ENCODE data around the gene MARVELD2.

MARVELD2 gene

GRCh38 chr5:69484891-69485290 is 70.0 kb downstream of the MARVELD2 start:
- Histone ChIP-seq H3K4me1 (ENCODE audit: control extremely low read depth in 1 of 4, control insufficient read depth in 4 of 4, insufficient read depth in 4 of 4, low read length in 3 of 4) (peaks cover 0 to 20% (median 7%) of the 10 kb centered on the region in 4 experiments), H3K27me3 (replicated peaks in 2 of 5; ENCODE audit: control insufficient read depth in 4 of 5, insufficient read depth in 5 of 5, low read length in 4 of 5) (peaks cover 0 to 3% (median 0%) of the 10 kb centered on the region in 5 experiments), H3K36me3 (ENCODE audit: control insufficient read depth in 4 of 4, insufficient read depth in 4 of 4, low read length in 3 of 4) (no peaks in the 10 kb centered on the region), H3K9me3 (ENCODE audit: control extremely low read depth in 1 of 5, control insufficient read depth in 4 of 5, insufficient read depth in 2 of 5, low read depth in 1 of 5, low read length in 4 of 5) (no peaks in the 10 kb centered on the region), H3K4me3 (ENCODE audit: control insufficient read depth in 1 of 7, extremely low read depth in 1 of 7, insufficient read depth in 4 of 7, low read depth in 2 of 7, low read length in 6 of 7) (peak overlapping the region in 2 of 7 experiments; percentile 30 to 50), H3K27ac (ENCODE audit: insufficient read depth in 1 of 2, low read depth in 1 of 2, low read length in 2 of 2, poor library complexity in 1 of 2, severe bottlenecking in 2 of 2) (no peak overlapping the region)
- DNase-seq = peak; percentile 13 to 61 (median 48)
- ChIA-PET POLR2A (no interaction called here), CTCF (interaction anchor here (0.7 kb wide), 1 partner anchor 17 kb away, joined by 3 read pairs; no protein-coding TSS in a partner anchor)
- 67% methylated on average over 3 of the region's 7 CpGs for WGBS (ENCODE audit: insufficient coverage)

- CTCF ChIA-PET = interaction anchor here (0.7 kb wide), 1 partner anchor 18 kb away, joined by 3 read pairs; no protein-coding TSS in a partner anchor
- 100% methylated on average over 1 of the region's 1 CpG for WGBS (ENCODE audit: insufficient coverage)
- no peak overlapping the region for H3K27ac ChIP-seq (ENCODE audit: insufficient read depth in 1 of 2, low read depth in 1 of 2, low read length in 2 of 2, poor library complexity in 1 of 2, severe bottlenecking in 2 of 2)
Measured at GRCh38 chr5:69485471-69485870, 70.6 kb downstream of the MARVELD2 start.

GRCh38 chr5:69489246-69489645 is 74.3 kb downstream of the MARVELD2 start:
- DNase-seq = no peak
- CTCF ChIA-PET = no interaction called here
- H3K4me1 ChIP-seq (ENCODE audit: control extremely low read depth in 1 of 4, control insufficient read depth in 4 of 4, insufficient read depth in 4 of 4, low read length in 3 of 4) = peaks cover 0 to 40% (median 27%) of the 10 kb centered on the region in 4 experiments
- no peak overlapping the region for H3K27ac ChIP-seq (ENCODE audit: insufficient read depth in 1 of 2, low read depth in 1 of 2, low read length in 2 of 2, poor library complexity in 1 of 2, severe bottlenecking in 2 of 2)
- no peak overlapping the region for H3K4me3 ChIP-seq (ENCODE audit: control insufficient read depth in 1 of 7, extremely low read depth in 1 of 7, insufficient read depth in 4 of 7, low read depth in 2 of 7, low read length in 6 of 7)
- no peaks in the 10 kb centered on the region for H3K36me3 ChIP-seq (ENCODE audit: control insufficient read depth in 4 of 4, insufficient read depth in 4 of 4, low read length in 3 of 4)
- H3K27me3 ChIP-seq (replicated peaks in 2 of 5; ENCODE audit: control insufficient read depth in 4 of 5, insufficient read depth in 5 of 5, low read length in 4 of 5) = peaks cover 0 to 15% (median 0%) of the 10 kb centered on the region in 5 experiments
- POLR2A ChIA-PET = no interaction called here
- no peaks in the 10 kb centered on the region for H3K9me3 ChIP-seq (ENCODE audit: control extremely low read depth in 1 of 5, control insufficient read depth in 4 of 5, insufficient read depth in 2 of 5, low read depth in 1 of 5, low read length in 4 of 5)
- 100% methylated on average over 3 of the region's 4 CpGs for WGBS (ENCODE audit: insufficient coverage)

More at GRCh38 chr5:69485471-69485870, 70.6 kb downstream of the MARVELD2 start:
- peaks cover 0 to 20% (median 7%) of the 10 kb centered on the region in 4 experiments for H3K4me1 ChIP-seq (ENCODE audit: control extremely low read depth in 1 of 4, control insufficient read depth in 4 of 4, insufficient read depth in 4 of 4, low read length in 3 of 4)
- H3K9me3 ChIP-seq (ENCODE audit: control extremely low read depth in 1 of 5, control insufficient read depth in 4 of 5, insufficient read depth in 2 of 5, low read depth in 1 of 5, low read length in 4 of 5) = no peaks in the 10 kb centered on the region
- H3K4me3 ChIP-seq (ENCODE audit: control insufficient read depth in 1 of 7, extremely low read depth in 1 of 7, insufficient read depth in 4 of 7, low read depth in 2 of 7, low read length in 6 of 7) = peak overlapping the region in 1 of 7 experiments; percentile 7
- no peaks in the 10 kb centered on the region for H3K36me3 ChIP-seq (ENCODE audit: control insufficient read depth in 4 of 4, insufficient read depth in 4 of 4, low read length in 3 of 4)
- H3K27me3 ChIP-seq (replicated peaks in 2 of 5; ENCODE audit: control insufficient read depth in 4 of 5, insufficient read depth in 5 of 5, low read length in 4 of 5) = peaks cover 0 to 3% (median 0%) of the 10 kb centered on the region in 5 experiments
- DNase-seq = no peak
- POLR2A ChIA-PET = no interaction called here

- no peak overlapping the region for H3K4me3 ChIP-seq (ENCODE audit: control insufficient read depth in 1 of 7, extremely low read depth in 1 of 7, insufficient read depth in 4 of 7, low read depth in 2 of 7, low read length in 6 of 7)
- DNase-seq = no peak
- no CpG with 5 or more reads among the region's 2 CpGs for WGBS (ENCODE audit: insufficient coverage)
- H3K4me1 ChIP-seq (ENCODE audit: control extremely low read depth in 1 of 4, control insufficient read depth in 4 of 4, insufficient read depth in 4 of 4, low read length in 3 of 4) = peaks cover 0 to 26% (median 20%) of the 10 kb centered on the region in 4 experiments
- no peak overlapping the region for H3K27ac ChIP-seq (ENCODE audit: insufficient read depth in 1 of 2, low read depth in 1 of 2, low read length in 2 of 2, poor library complexity in 1 of 2, severe bottlenecking in 2 of 2)
- no peaks in the 10 kb centered on the region for H3K9me3 ChIP-seq (ENCODE audit: control extremely low read depth in 1 of 5, control insufficient read depth in 4 of 5, insufficient read depth in 2 of 5, low read depth in 1 of 5, low read length in 4 of 5)
- H3K27me3 ChIP-seq (replicated peaks in 2 of 5; ENCODE audit: control insufficient read depth in 4 of 5, insufficient read depth in 5 of 5, low read length in 4 of 5) = peaks cover 0 to 18% (median 0%) of the 10 kb centered on the region in 5 experiments
- H3K36me3 ChIP-seq (ENCODE audit: control insufficient read depth in 4 of 4, insufficient read depth in 4 of 4, low read length in 3 of 4) = no peaks in the 10 kb centered on the region
- CTCF ChIA-PET = no interaction called here
- POLR2A ChIA-PET = no interaction called here
Measured at GRCh38 chr5:69491027-69491426, 76.1 kb downstream of the MARVELD2 start.

- DNase-seq = no peak
- CTCF ChIA-PET = no interaction called here
- WGBS (ENCODE audit: insufficient coverage) = 24% methylated on average over 10 of the region's 17 CpGs
- H3K36me3 ChIP-seq (ENCODE audit: control insufficient read depth in 4 of 4, insufficient read depth in 4 of 4, low read length in 3 of 4) = no peaks in the 10 kb centered on the region
- no peak overlapping the region for H3K27ac ChIP-seq (ENCODE audit: insufficient read depth in 1 of 2, low read depth in 1 of 2, low read length in 2 of 2, poor library complexity in 1 of 2, severe bottlenecking in 2 of 2)
- no peaks in the 10 kb centered on the region for H3K9me3 ChIP-seq (ENCODE audit: control extremely low read depth in 1 of 5, control insufficient read depth in 4 of 5, insufficient read depth in 2 of 5, low read depth in 1 of 5, low read length in 4 of 5)
- peaks cover 0 to 18% (median 0%) of the 10 kb centered on the region in 5 experiments for H3K27me3 ChIP-seq (replicated peaks in 2 of 5; ENCODE audit: control insufficient read depth in 4 of 5, insufficient read depth in 5 of 5, low read length in 4 of 5)
- H3K4me1 ChIP-seq (ENCODE audit: control extremely low read depth in 1 of 4, control insufficient read depth in 4 of 4, insufficient read depth in 4 of 4, low read length in 3 of 4) = peaks cover 0 to 26% (median 23%) of the 10 kb centered on the region in 4 experiments
- H3K4me3 ChIP-seq (ENCODE audit: control insufficient read depth in 1 of 7, extremely low read depth in 1 of 7, insufficient read depth in 4 of 7, low read depth in 2 of 7, low read length in 6 of 7) = peak overlapping the region; percentile 64 to 93 (median 88)
- POLR2A ChIA-PET = no interaction called here
Measured at GRCh38 chr5:69491838-69492390, 77.0 kb downstream of the MARVELD2 start.

GRCh38 chr5:69492391-69492922 is 77.5 kb downstream of the MARVELD2 start, which contains the start of gene OCLN:
TSS of gene OCLN (plus strand) at chr5:69492790. CDS start at chr5:69504245, 11,455 bp downstream.
- Histone ChIP-seq H3K4me1 (ENCODE audit: control extremely low read depth in 1 of 4, control insufficient read depth in 4 of 4, insufficient read depth in 4 of 4, low read length in 3 of 4) (peaks cover 0 to 30% (median 23%) of the 10 kb centered on the region in 4 experiments), H3K27ac (ENCODE audit: insufficient read depth in 1 of 2, low read depth in 1 of 2, low read length in 2 of 2, poor library complexity in 1 of 2, severe bottlenecking in 2 of 2) (no peak within 1 kb of the TSS), H3K27me3 (replicated peaks in 2 of 5; ENCODE audit: control insufficient read depth in 4 of 5, insufficient read depth in 5 of 5, low read length in 4 of 5) (peaks cover 0 to 18% (median 0%) of the 10 kb centered on the region in 5 experiments), H3K9me3 (ENCODE audit: control extremely low read depth in 1 of 5, control insufficient read depth in 4 of 5, insufficient read depth in 2 of 5, low read depth in 1 of 5, low read length in 4 of 5) (no peaks in the 10 kb centered on the region), H3K36me3 (ENCODE audit: control insufficient read depth in 4 of 4, insufficient read depth in 4 of 4, low read length in 3 of 4) (no peaks in the 10 kb centered on the region), H3K4me3 (ENCODE audit: control insufficient read depth in 1 of 7, extremely low read depth in 1 of 7, insufficient read depth in 4 of 7, low read depth in 2 of 7, low read length in 6 of 7) (peak within 1 kb of the TSS; percentile 64 to 93 (median 88))
- ChIA-PET POLR2A (interaction anchor here (0.6 kb wide), 1 partner anchor 407 kb away, joined by 3 read pairs; no protein-coding TSS in a partner anchor), CTCF (no interaction called here)
- DNase-seq = peak; percentile 78 to 87 (median 82)
- 0% methylated on average over 25 of the region's 56 CpGs for WGBS (ENCODE audit: insufficient coverage)

- DNase-seq = peak; percentile 51 to 79 (median 71)
- WGBS (ENCODE audit: insufficient coverage) = under 1% methylated on average over 37 of the region's 42 CpGs
- ChIA-PET CTCF (no interaction called here), POLR2A (interaction anchor here (0.6 kb wide), 1 partner anchor 408 kb away, joined by 3 read pairs; no protein-coding TSS in a partner anchor)
- H3K27me3 ChIP-seq (replicated peaks in 2 of 5; ENCODE audit: control insufficient read depth in 4 of 5, insufficient read depth in 5 of 5, low read length in 4 of 5) = peaks cover 0 to 18% (median 0%) of the 10 kb centered on the region in 5 experiments
- H3K4me3 ChIP-seq (ENCODE audit: control insufficient read depth in 1 of 7, extremely low read depth in 1 of 7, insufficient read depth in 4 of 7, low read depth in 2 of 7, low read length in 6 of 7) = peak overlapping the region; percentile 64 to 93 (median 88)
- no peaks in the 10 kb centered on the region for H3K36me3 ChIP-seq (ENCODE audit: control insufficient read depth in 4 of 4, insufficient read depth in 4 of 4, low read length in 3 of 4)
- H3K4me1 ChIP-seq (ENCODE audit: control extremely low read depth in 1 of 4, control insufficient read depth in 4 of 4, insufficient read depth in 4 of 4, low read length in 3 of 4) = peaks cover 0 to 31% (median 23%) of the 10 kb centered on the region in 4 experiments
- H3K27ac ChIP-seq (ENCODE audit: insufficient read depth in 1 of 2, low read depth in 1 of 2, low read length in 2 of 2, poor library complexity in 1 of 2, severe bottlenecking in 2 of 2) = no peak overlapping the region
- no peaks in the 10 kb centered on the region for H3K9me3 ChIP-seq (ENCODE audit: control extremely low read depth in 1 of 5, control insufficient read depth in 4 of 5, insufficient read depth in 2 of 5, low read depth in 1 of 5, low read length in 4 of 5)
Measured at GRCh38 chr5:69492923-69493395, 78.0 kb downstream of the MARVELD2 start.

All from common myeloid progenitor, CD34-positive (primary cell).